Activated CD4-positive, alpha-beta memory T cell treated with anti-CD3 and anti-CD28 coated beads for 36 hours (primary cell): ENCODE measurements around the gene CUBN. TPM values are rescaled to one million over a fixed set of nuclear protein-coding genes. Genes with fewer than 3 reads are reported as not detected.
A peak's percentile ranks its signal among the peaks of the same experiment; 100 is the strongest.

Source experiments
- CTCF ChIA-PET: fragments of 350-600 bp; sonication (Branson Sonifier 250); formaldehyde crosslinking; loops from one replicate; lab custom pipeline; 2021; ENCODE audit warnings: antibody characterized with exemption, inconsistent platforms; lab: Charles Lee
- POLR2A ChIA-PET: fragments of 350-600 bp; sonication (Branson Sonifier 250); formaldehyde crosslinking; loops from one replicate; lab custom pipeline; 2021; ENCODE audit warnings: antibody characterized with exemption; lab: Charles Lee
- DNase-seq: peaks from one replicate; pipeline ENCODE4 v3.0.0-alpha.2; 2020
- H3K27ac Mint-ChIP-seq: one replicate; pipeline ENCODE4 v1.8.0; 2021; ENCODE audit warnings: mixed read lengths
- H3K27me3 Mint-ChIP-seq: one replicate; pipeline ENCODE4 v1.8.0; 2021; ENCODE audit warnings: mixed read lengths
- H3K36me3 Mint-ChIP-seq: one replicate; pipeline ENCODE4 v1.8.0; 2021; ENCODE audit warnings: mixed read lengths
- H3K4me1 Mint-ChIP-seq: one replicate; pipeline ENCODE4 v1.8.0; 2021; ENCODE audit warnings: low read depth, mixed read lengths
- H3K4me3 Mint-ChIP-seq: one replicate; pipeline ENCODE4 v1.8.0; 2021; ENCODE audit warnings: mild to moderate bottlenecking, mixed read lengths
- H3K9me3 Mint-ChIP-seq: one replicate; pipeline ENCODE4 v1.8.0; 2021; ENCODE audit warnings: mixed read lengths
- intact Hi-C: fragments of 100-400 bp; cut with micrococcal nuclease; formaldehyde crosslinking; loops from one replicate; pipeline ENCODE4 v1.15.1; 2023
- total RNA-seq, 2 experiments: library from RNA; stranded (reverse); gene quantifications; one replicate each; pipeline ENCODE4 v1.2.3, GENCODE V29; 2021

CUBN gene
- total RNA-seq, 2 experiments from 2014 or later = 0.24 to 0.31 TPM

DNA sequence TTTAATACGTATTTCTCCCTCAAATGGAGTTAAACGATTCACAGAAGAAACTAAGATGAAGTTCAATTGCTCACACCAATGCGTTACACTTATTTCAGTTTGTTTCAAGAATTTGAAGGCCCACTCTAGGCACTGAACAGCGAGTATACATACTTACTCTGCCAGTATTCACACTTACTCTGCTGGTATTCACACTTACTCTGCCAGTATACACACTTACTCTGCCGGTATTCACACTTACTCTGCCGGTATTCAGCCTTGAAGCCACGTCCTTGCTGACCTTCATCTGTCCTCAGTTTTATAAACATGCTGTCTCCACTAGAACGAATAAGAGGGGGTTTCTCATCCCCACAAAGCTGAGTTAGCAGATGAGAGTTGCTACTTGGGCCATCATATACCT lies 86.0 kb downstream of the CUBN start:
- ChIA-PET CTCF (no interaction called here), POLR2A (no interaction called here)
- Mint-ChIP-seq H3K36me3 (no peaks in the 10 kb centered on the region), H3K9me3 (no peaks in the 10 kb centered on the region), H3K27me3 (no peaks in the 10 kb centered on the region), H3K4me3 (no peak overlapping the region), H3K27ac (no peak overlapping the region), H3K4me1 (peaks cover 2% of the 10 kb centered on the region)
- no peak for DNase-seq
- intact Hi-C loops = no loop called here

DNA sequence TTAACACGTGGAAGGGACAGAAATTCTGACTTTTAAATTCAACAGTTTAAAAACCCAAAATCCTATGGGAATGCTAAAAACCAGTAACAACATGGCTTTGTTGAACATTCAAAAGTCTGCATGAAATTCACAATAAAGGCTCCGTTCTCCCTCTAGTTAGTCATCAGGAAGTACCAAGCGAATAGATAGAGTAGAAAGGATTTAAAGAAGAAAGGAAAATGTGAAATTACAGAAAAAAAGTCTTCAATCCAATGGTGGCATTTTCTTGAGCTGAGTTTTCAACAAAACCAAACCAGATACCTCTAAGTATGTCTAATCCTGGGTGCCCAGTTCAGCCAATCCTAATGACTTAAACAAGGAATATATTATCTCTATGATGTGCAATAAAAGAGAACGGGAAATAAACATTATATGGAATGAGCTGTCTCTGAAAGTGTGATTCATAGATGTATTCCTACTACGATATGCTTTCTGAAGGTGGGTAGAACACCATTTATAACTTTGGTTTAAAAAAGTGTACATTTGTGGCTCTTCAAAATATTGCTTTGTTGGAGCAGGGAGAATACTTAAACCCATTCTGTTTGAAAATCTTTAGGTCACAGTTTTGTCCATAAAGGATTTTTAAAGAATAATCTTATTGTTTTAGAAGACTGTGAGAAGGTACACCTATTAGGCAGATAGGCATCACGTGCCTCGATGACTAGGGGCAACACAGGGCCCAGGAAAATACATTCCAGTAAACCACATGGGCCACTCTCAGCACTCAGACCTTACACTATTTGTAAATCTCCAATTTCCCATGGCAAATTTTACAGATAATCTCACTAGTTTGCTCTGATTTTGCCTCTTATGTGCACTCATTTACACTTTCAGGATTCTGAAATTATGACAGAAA lies 87.7 kb downstream of the CUBN start:
- ChIA-PET CTCF (interaction anchor here (1.4 kb wide), 1 partner anchor 11 kb away, joined by 3 read pairs; no protein-coding TSS in a partner anchor), POLR2A (no interaction called here)
- H3K9me3 Mint-ChIP-seq = no peaks in the 10 kb centered on the region
- intact Hi-C loops = no loop called here
- DNase-seq = no peak
- H3K27ac Mint-ChIP-seq = no peak overlapping the region
- H3K27me3 Mint-ChIP-seq = no peaks in the 10 kb centered on the region
- no peaks in the 10 kb centered on the region for H3K36me3 Mint-ChIP-seq
- H3K4me1 Mint-ChIP-seq = peaks cover 2% of the 10 kb centered on the region
- no peak overlapping the region for H3K4me3 Mint-ChIP-seq

DNA sequence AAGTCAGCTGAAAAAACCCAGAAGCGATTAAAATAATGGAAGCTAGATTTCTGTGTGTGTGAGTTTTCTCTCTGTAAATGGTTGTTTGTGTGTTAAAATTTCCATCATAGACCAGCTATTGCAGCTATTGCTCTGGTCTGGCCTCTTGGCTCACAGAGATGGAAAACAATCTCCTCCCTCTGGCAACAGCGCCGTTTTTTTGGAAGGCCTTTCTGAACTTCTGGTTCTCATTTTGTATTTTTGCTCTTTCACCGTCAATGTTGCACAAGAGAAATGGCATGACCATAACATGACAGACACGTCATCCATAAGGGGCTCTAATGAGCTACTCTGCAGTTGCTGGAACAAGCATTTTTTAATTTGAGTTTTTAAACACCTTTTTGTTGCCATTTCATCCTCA lies 91.0 kb downstream of the CUBN start:
- H3K27me3 Mint-ChIP-seq = no peaks in the 10 kb centered on the region
- H3K36me3 Mint-ChIP-seq = no peaks in the 10 kb centered on the region
- H3K27ac Mint-ChIP-seq = no peak overlapping the region
- DNase-seq = no peak
- H3K4me1 Mint-ChIP-seq = peaks cover 6% of the 10 kb centered on the region
- CTCF ChIA-PET = interaction anchor here (0.5 kb wide), 1 partner anchor 520 kb away, joined by 3 read pairs; no protein-coding TSS in a partner anchor
- intact Hi-C loops = no loop called here
- H3K9me3 Mint-ChIP-seq = no peaks in the 10 kb centered on the region
- POLR2A ChIA-PET = no interaction called here
- no peak overlapping the region for H3K4me3 Mint-ChIP-seq

DNA sequence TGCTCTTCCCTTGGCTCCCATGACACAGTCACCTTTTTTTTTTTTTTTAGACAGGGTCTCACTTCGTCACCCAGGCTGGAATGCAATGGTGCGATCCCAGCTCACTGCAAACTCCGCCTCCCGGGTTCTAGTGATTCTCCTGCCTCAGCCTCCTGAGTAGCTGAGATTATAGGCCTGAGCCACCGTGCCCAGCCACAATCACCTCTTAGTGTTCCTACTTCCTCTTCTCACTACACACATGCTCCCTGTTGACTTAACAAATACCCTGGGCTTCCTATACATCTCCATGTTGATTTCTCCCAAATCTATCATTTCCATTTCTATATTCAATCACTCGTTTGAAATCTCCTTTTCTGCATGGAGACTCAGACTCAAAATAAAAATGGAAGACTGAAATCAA lies 91.7 kb downstream of the CUBN start:
- H3K4me3 Mint-ChIP-seq = no peak overlapping the region
- no peaks in the 10 kb centered on the region for H3K36me3 Mint-ChIP-seq
- H3K4me1 Mint-ChIP-seq = peaks cover 12% of the 10 kb centered on the region
- POLR2A ChIA-PET = no interaction called here
- intact Hi-C loops = no loop called here
- no peak overlapping the region for H3K27ac Mint-ChIP-seq
- CTCF ChIA-PET = no interaction called here
- DNase-seq = no peak
- H3K27me3 Mint-ChIP-seq = no peaks in the 10 kb centered on the region
- H3K9me3 Mint-ChIP-seq = no peaks in the 10 kb centered on the region

DNA sequence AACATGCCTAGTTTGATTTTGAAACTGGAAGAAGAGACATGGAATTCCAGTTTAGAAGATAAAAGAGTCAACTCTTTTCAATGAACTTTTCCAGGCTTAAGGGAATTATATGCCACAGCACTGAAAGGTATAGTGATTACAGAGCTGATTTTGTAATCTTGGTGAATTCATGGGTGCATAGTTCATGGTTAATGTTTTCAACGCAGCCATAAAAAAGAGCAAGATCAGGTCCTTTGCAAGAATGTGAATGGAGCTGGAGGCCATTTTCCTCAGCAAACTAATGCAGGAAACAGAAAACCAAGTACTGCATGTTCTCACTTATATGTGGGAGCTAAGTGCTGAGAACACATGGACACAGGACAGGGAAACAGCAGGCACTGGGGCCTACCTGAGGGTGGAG lies 94.2 kb downstream of the CUBN start:
- H3K9me3 Mint-ChIP-seq = no peaks in the 10 kb centered on the region
- no peak for DNase-seq
- H3K27ac Mint-ChIP-seq = no peak overlapping the region
- no peak overlapping the region for H3K4me3 Mint-ChIP-seq
- no peaks in the 10 kb centered on the region for H3K36me3 Mint-ChIP-seq
- ChIA-PET POLR2A (no interaction called here), CTCF (no interaction called here)
- peaks cover 24% of the 10 kb centered on the region for H3K4me1 Mint-ChIP-seq
- intact Hi-C loops = no loop called here
- no peaks in the 10 kb centered on the region for H3K27me3 Mint-ChIP-seq

DNA sequence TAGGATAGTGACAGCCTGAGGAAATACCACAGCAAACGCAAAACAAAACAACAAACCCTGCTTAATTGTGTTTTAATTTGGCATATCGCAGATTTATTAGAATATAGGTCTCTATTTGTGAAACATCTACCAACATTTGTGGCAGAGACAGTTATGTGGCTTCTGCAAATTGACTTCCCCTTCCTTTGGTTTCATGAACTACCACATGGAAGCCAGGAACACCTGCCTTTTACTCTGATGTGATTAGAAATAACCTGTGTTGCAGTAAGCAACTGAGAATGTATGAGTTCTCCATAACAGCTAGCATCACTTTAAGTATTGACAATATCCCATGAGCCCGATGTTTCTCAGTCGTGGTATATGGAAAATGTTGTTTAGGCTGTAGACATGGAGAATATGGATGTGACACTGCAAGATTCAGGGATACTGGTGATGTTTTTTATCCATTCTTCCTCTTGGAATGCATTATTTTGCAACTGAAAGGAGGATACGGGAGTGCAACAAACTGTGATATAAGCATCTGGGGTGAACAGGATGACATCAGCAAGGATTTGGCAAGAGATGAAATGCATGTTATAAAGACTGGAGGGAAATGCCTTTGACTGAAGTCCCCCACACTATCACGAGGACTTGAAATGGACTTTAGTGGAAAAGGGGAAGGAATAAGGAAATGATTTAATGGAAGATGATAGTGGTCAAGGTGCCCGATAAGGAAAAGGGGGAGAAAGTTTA lies 95.9 kb downstream of the CUBN start:
- Mint-ChIP-seq H3K36me3 (no peaks in the 10 kb centered on the region), H3K27ac (no peak overlapping the region), H3K4me3 (no peak overlapping the region), H3K9me3 (no peaks in the 10 kb centered on the region), H3K4me1 (peaks cover 36% of the 10 kb centered on the region), H3K27me3 (no peaks in the 10 kb centered on the region)
- DNase-seq = no peak
- ChIA-PET CTCF (no interaction called here), POLR2A (no interaction called here)
- intact Hi-C loops = no loop called here

DNA sequence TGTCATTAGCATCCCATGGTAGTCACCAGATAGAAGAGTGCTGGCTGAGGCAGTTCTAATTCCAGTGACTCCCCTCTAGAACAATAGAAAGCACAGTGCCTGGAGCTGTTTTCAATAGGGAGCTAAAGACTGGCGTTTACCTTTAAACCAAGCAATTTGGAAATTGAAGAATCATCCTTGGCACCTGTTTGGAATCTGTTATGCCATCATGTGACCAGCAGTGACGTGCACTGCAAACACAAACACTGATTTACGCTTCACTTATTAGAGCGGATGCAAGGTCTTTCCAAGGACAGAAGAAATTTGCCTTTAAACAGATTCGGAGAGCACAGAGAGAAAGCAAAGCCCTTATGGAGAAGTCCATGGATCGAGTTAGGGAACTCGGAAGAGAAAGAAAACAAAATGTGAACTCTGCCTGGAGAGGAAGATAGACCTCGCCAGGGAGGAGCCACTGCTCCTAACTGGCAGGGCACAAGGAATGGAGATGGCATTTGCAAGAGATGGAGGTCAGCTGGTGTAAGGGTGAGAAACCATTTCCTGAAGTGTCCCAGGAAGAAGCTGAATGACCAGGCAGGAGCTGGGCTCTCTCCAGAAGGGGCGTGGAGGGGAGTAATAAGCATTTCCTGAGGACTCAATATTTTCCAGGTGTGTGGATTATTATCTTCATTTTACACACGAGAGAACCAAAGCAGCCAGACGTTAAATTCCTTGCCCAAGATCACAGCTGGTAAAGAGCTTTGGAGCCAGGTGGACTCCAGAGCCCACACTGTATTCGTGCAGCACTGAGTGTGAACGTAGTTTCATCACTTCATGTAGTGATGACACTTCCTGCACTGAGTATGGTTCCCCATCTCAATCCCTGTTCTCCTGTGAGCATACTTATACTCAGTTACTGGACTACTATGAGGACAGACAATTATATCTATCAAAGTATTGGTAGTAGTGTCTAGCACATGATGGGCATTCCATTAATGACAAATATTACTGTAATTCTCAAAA lies 97.7 kb downstream of the CUBN start:
- Mint-ChIP-seq H3K4me3 (no peak overlapping the region), H3K4me1 (peaks cover 50% of the 10 kb centered on the region), H3K9me3 (no peaks in the 10 kb centered on the region), H3K27me3 (no peaks in the 10 kb centered on the region), H3K36me3 (no peaks in the 10 kb centered on the region), H3K27ac (no peak overlapping the region)
- CTCF ChIA-PET = interaction anchor here (1.0 kb wide), 1 partner anchor 10 kb away, joined by 3 read pairs; no protein-coding TSS in a partner anchor
- POLR2A ChIA-PET = no interaction called here
- DNase-seq = no peak
- intact Hi-C loops = no loop called here

DNA sequence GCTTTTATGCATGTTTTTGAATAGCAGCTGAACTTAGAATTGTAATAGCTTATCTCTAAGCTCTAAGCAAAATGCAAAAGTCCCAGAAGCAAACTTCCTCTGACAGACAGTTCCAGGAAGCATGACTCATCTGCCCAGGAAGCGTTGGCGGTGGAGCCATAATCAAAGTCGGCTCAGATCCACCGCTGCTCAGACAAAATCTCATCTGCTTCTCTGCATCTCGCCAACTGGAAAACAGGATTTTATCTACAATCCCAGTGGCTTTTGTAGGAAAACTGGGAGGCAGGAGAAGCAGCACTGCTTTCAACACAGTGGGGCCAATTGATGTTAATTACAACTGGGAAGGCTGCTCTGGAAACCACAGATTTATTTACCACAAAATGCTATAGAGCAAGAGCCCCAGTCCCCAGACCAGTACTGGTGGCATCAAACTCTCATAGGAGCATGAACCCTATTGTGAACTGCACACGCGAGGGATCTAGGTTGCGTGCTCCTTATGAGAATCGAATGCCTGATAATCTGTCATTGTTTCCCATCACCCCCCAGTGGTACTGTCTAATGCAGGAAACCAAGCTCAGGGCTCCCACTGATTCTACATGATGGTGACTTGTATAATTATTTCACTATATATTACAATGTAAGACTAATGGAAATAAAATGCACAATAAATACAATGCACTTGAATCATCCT lies 99.9 kb downstream of the CUBN start:
- no peaks in the 10 kb centered on the region for H3K36me3 Mint-ChIP-seq
- no peaks in the 10 kb centered on the region for H3K9me3 Mint-ChIP-seq
- peak overlapping the region; percentile 69 for H3K4me3 Mint-ChIP-seq
- peak; percentile 93 for DNase-seq
- peak overlapping the region; percentile 85 for H3K27ac Mint-ChIP-seq
- H3K27me3 Mint-ChIP-seq = no peaks in the 10 kb centered on the region
- CTCF ChIA-PET = interaction anchor here (0.6 kb wide), 2 partner anchors 198 to 205 kb away, joined by 3 read pairs; no protein-coding TSS in a partner anchor
- intact Hi-C loops = loop anchor here (1.0 to 10.0 kb wide), 6 partner anchors 115 to 1623 kb away; partner anchors contain the start of genes NSUN6, PTER and RSU1
- peaks cover 69% of the 10 kb centered on the region for H3K4me1 Mint-ChIP-seq
- POLR2A ChIA-PET = interaction anchor here (0.6 to 2.4 kb wide), 6 partner anchors 25 to 1906 kb away, joined by 3 to 7 read pairs (median 4); partner anchors contain the start of gene TRDMT1

DNA sequence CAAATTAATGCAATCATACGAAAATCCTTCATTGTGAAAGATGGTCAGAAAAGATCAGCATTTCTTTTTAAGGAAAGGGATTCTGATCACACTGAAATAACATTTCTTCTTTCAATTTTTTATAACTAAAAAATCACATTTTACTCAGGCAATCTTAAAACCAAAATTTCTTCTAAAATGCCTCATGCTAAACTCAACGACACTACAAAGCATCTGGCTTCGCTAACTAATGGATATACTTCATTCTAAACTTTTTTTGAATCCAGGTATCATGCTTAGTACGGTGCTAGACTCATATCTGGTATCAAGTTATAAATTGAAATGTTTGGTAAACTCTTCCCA lies 100.4 kb downstream of the CUBN start:
- Mint-ChIP-seq H3K4me3 (peak overlapping the region; percentile 69), H3K9me3 (no peaks in the 10 kb centered on the region), H3K36me3 (no peaks in the 10 kb centered on the region), H3K27me3 (no peaks in the 10 kb centered on the region), H3K27ac (peak overlapping the region; percentile 85), H3K4me1 (peaks cover 73% of the 10 kb centered on the region)
- ChIA-PET POLR2A (interaction anchor here (0.6 to 2.4 kb wide), 6 partner anchors 25 to 1905 kb away, joined by 3 to 7 read pairs (median 4); partner anchors contain the start of gene TRDMT1), CTCF (no interaction called here)
- intact Hi-C loops = loop anchor here (1.0 to 10.0 kb wide), 6 partner anchors 115 to 1623 kb away; partner anchors contain the start of genes NSUN6, PTER and RSU1
- no peak for DNase-seq

DNA sequence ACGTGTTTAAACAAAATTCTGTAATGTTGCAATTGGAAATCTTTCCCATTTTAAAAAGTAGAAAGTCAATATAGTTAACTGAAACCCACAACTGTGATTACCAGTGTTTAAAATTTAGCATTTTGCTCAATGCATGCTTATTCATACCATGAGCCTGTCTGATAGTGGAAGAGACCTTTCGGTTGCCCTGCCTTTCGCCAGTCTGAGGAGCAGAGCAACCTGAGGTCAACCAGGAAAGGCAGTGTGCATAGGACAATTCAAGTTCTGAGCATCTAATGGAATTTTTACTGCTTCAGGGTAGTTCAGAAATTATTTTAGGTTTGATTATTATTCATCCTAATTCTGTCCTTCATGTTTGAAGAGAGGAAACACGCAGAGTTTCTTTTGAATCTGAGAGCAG lies 100.8 kb downstream of the CUBN start:
- intact Hi-C loops = loop anchor here (1.0 to 10.0 kb wide), 6 partner anchors 116 to 1624 kb away; partner anchors contain the start of genes NSUN6, PTER and RSU1
- peak; percentile 30 for DNase-seq
- Mint-ChIP-seq H3K27me3 (no peaks in the 10 kb centered on the region), H3K36me3 (no peaks in the 10 kb centered on the region), H3K9me3 (no peaks in the 10 kb centered on the region), H3K27ac (peak overlapping the region; percentile 85), H3K4me3 (peak overlapping the region; percentile 69), H3K4me1 (peaks cover 74% of the 10 kb centered on the region)
- ChIA-PET CTCF (no interaction called here), POLR2A (interaction anchor here (0.6 to 2.4 kb wide), 5 partner anchors 24 to 1905 kb away, joined by 3 to 7 read pairs (median 4); partner anchors contain the start of gene TRDMT1)
